SK-N-SH treated with all-trans-retinoic acid at 6 μM for 48 hours (cell line): ENCODE measurements around the gene TFCP2L1.

Experiments used
- CSDC2 ChIP-seq: fragments of 250-450 bp; sonication (Bioruptor Pico); IDR thresholded peaks from 2 replicates; pipeline ENCODE4 v1.5.0; 2020; ENCODE audit warnings: mild to moderate bottlenecking, moderate library complexity
- RARB ChIP-seq: fragments of 250-450 bp; sonication (Bioruptor Pico); IDR thresholded peaks from 2 replicates; pipeline ENCODE4 v1.8.0; 2021; ENCODE audit warnings: mild to moderate bottlenecking, moderate library complexity
- TCF4 ChIP-seq: fragments of 250-450 bp; sonication (Bioruptor Pico); IDR thresholded peaks from 2 replicates; pipeline ENCODE4 v1.8.0; 2021; ENCODE audit warnings: mild to moderate bottlenecking, moderate library complexity, borderline replicate concordance
- ZFP30 ChIP-seq: fragments of 450-650 bp; formaldehyde crosslinking; IDR thresholded peaks from 2 replicates; pipeline ENCODE4 v1.5.0; 2022; ENCODE audit warnings: mild to moderate bottlenecking, moderate library complexity
- TF ChIP-seq, protein P1 (sequence below): fragments of 250-450 bp; sonication (Bioruptor Pico); IDR thresholded peaks from 2 replicates; pipeline ENCODE4 v1.5.1; 2021; ENCODE audit warnings: mild to moderate bottlenecking, moderate library complexity

GRCh38 chr2:121281694-121282093, 3.3 kb downstream of the TFCP2L1 start:
- TF ChIP-seq RARB (CRISPR knock-in tag) (no peak), ZFP30 (CRISPR knock-in tag) (no peak), TCF4 (no peak), CSDC2 (no peak)
- TF ChIP-seq, protein P1, sequence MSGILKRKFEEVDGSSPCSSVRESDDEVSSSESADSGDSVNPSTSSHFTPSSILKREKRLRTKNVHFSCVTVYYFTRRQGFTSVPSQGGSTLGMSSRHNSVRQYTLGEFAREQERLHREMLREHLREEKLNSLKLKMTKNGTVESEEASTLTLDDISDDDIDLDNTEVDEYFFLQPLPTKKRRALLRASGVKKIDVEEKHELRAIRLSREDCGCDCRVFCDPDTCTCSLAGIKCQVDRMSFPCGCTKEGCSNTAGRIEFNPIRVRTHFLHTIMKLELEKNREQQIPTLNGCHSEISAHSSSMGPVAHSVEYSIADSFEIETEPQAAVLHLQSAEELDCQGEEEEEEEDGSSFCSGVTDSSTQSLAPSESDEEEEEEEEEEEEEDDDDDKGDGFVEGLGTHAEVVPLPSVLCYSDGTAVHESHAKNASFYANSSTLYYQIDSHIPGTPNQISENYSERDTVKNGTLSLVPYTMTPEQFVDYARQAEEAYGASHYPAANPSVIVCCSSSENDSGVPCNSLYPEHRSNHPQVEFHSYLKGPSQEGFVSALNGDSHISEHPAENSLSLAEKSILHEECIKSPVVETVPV (CRISPR knock-in tag) = no peak
